Activated CD8-positive, alpha-beta memory T cell treated with anti-CD3 and anti-CD28 coated beads, Interleukin-2, amount 50 U/mL, for 24 hours (primary cell): ENCODE measurements around the gene SETD1B.
A peak's percentile ranks its signal among the peaks of the same experiment; 100 is the strongest.
"Not testable (repeated sequence)": the region's sequence is repeated elsewhere in the genome, so short reads cannot be mapped to it uniquely, and the experiment has no call there.

Experiments
- DNase-seq: peaks from one replicate; pipeline ENCODE4 v3.0.0-alpha.2; 2020; ENCODE audit errors: extremely low read depth

Gene SETD1B

DNA sequence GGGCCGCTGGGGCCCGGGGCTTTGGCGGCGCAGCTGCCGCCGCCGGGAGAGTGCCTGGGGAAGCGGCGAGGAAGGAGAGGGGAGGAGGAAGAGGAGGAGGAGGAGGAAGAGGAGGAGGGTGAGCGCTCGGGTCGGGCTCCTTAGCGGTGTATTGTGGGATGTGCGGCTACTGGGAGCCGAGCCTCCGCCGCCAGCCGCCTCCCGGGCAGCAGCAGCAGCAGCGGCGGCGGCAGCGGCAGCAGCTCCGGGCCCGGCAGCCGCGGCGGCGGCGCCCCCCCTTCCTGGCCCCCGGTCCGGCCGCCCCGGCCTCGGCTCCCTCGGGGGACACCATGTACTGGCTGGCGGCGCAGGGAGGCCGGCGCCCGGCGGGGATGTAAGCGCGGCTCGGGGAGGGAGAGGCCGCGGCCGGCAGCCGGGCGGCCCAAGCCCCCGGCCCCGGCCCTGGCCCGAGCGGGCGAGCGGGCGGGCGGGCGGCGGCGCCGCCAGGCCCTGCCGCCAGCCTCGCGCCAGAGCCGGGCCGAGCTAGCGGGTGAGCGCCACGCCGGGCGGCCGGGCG, at the start of gene SETD1B:
Gene SETD1B (plus strand): TSS at position 149 of the 556 bp plus-strand sequence. CDS start 729 bp downstream, outside the sequence.
- DNase-seq, result no peak

DNA sequence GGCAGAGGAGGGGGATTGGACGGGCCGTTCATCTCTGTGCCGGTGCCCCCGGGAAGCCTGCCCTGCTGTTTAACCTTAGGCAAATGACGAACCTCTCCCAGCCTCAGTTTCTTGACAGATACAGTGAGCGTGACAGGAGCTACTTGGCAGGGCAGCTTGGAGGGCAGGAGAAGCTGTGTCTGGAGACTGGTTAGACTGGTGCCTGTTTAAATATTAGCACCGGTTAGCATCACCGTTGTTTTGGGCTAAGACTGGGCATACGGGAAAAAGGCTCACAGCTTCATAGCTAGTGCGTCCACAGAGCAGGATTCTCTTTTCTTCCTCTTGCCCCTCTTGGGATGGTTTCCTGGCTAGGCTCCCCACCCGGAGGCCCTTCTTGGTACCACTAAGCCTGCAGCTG, 49.0 kb upstream of the SETD1B start:
- DNase-seq, result no peak

DNA sequence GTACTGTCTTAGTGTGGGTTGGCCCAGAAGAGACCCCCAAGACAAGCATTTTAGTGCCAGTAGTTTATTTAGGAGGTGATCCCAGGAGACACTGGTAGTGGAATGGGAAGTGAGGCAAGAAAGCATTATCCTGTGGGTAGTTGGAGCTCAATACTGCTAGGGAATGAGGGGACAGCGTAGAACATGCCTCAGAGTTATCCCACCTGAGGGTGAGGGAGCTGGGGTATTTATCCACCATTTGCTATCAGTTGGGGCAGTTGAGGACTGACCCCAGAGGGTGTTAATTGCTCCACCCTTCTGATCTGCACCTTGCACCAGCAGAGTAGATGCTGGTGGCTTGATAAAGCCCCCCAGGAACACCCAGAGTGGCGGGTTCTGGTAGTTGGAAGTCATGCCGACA, 48.2 kb upstream of the SETD1B start:
- no peak for DNase-seq

DNA sequence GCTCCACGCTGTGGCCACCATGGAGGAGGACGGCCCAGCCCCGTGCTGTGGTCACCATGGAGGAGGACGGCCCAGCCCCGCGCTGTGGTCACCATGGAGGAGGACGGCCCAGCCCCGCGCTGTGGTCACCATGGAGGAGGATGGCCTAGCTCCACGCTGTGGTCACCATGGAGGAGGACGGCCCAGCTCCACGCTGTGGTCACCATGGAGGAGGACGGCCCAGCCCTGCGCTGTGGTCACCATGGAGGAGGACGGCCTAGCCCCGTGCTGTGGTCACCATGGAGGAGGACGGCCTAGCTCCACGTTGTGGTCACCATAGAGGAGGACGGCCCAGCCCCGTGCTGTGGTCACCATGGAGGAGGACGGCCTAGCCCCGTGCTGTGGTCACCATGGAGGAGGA, 45.3 kb upstream of the SETD1B start:
- DNase-seq, result not testable (repeated sequence)

DNA sequence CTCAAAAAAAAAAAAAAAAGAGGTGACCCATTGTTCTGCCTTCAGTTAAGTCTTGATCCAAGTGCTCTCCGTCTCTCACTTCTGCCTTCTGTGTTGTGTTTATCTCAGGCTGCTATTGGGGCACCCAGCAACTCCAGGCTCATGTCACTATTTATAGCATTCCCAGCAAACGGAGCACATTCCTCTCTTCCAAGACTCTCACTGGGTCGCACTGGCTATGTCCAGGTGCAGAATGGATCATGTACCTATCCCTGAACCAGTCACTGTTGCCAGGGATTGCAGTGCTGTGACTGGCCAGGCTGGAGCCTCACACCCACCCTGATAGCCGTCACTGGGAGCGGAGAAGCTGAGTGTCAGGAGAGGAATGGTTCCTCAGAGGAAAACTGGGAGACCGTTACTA, 41.5 kb upstream of the SETD1B start:
- no peak for DNase-seq

DNA sequence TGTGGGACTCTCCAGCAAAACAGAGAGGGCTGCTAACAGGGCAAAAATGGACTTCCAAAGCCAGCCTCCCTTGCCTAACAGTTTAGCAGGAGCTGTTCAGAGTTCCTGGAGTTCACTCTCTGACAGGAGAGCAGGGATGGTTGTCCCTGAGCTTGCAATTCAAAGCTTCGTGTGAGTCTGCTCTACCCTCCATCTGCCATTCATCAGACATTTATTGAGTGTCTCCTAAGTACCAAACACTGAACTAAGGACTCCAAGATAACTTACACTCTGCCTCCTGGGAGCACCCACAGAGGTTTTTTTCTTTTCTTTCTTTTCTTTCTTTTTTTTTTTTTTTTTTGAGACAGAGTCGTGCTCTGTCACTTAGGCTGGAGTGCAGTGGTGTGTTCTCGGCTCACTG, 39.0 kb upstream of the SETD1B start:
- DNase-seq, result no peak

DNA sequence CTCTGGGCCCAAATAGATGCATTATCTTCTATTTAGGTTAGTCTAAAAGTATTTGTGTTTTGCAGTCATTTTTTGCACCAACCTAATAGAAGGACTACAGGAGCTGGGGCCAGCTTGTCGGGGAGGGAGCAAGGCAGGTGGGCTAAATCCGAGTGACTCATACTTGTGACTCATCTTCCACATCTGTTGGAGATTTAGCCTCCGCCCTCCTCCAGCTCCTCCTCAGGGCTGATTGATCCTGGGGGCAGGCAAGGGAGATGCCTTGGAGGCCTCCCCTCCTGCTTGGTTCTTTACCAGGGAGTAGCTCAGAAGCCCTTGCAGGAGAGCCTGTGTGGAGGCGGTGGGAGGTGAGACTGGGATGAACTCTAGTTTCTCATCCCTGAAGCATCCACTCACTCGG, 38.2 kb upstream of the SETD1B start:
- no peak for DNase-seq

DNA sequence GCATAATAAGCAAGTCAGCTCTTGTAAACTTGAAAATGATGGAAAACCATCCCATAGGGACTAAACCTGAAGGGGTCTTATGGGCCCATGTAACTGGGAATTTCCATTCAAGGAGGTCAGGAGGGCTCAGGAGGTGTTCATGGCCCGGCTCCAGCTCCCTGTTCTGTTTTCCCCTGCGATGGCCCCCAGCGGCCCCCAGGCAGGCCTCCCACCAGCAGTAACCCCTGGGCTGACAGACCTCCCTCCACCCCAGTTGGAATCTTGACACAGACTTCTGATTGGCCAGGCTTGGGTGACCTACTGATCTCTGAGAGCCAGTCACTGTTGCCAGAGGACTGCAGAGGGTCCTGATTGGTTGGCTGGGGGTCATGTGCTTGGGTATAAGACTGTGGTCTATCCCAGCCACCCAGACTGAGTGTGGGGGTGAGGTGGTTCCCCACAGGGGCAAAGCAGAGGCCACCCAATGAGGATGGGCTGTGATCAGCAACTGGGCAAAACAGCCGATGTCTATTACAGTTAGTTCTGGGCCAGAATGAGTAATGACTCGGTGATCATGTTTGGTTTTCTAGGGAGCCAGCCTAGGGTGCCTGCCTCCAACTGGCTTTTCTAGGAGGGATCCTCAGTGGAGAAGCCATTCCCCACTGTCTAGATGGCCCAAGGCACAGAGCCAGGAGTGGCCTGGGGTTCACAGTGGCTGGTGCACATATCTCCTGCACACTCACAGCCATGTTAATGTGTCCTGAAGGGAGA, 37.3 kb upstream of the SETD1B start:
- no peak for DNase-seq

DNA sequence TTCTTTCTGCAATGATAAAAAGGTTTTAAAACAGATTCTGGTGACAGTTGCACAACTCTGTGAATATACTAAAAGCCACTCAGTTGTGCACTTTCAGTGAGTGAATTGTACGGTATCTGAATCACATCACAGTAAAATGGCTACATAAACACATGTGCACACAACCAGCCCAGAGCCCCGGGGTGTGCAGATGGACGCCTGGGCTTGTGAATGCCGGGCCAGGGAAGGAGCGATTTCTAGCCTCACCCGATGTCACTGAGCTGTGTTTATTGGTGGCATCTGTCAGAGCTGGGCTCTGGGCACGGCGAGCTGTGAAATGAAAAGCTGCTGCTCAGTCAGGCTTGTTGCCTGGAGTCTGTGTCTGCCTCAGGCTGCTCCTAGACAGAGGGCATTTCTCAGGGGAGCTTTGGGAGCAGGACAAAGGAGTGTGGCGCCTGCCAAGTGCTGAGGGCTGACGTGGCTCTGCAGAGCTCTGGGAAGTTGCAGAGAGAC, 36.2 kb upstream of the SETD1B start:
- no peak for DNase-seq

DNA sequence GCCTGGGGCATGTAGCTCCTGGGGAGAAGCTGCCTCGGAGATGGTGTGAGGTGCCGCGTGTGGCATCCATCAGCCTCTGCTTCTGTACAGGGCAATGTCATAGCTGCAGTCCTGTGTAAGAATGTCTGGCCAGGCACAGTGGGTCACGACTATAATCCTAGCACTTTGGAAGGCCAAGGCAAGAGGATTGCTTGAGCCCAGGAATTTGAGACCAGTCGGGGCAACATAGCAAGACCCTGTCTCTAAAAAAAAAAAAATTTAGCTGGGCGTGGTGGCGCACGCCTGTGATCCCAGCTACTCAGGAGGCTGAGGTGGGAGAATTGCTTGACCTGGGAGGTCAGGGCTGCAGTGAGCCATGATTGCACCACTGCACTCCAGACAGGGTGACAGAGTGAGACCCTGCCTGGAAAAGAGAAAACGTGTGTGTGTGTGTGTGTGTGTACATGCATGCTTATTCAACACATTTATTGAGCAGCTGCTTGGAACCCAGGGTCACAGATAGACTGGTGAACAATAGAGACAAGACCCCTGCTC, 34.4 kb upstream of the SETD1B start:
- no peak for DNase-seq

DNA sequence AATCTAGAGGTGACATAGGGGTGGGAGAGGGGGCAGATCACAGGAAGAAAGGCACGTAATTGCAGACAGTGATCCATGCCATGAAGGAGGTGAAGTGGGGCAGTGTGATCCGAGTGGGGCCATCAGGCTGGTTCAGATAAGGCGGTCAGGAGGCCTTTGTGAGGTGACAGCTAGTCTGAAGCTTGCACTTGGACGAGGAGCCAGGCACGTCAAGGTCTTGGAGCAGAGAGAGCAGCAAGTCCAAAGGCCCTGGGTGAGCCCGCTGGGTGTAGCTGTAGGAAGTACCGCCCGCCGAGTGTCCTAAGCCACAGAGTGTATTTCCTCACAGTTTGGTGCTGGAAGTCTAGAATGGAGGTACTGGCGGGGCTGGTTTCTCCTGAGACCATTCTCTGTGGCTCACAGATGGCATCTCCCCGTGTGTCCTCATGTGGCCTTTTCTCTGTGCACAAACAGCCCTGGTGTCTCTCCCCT, 33.9 kb upstream of the SETD1B start:
- DNase-seq, result no peak

DNA sequence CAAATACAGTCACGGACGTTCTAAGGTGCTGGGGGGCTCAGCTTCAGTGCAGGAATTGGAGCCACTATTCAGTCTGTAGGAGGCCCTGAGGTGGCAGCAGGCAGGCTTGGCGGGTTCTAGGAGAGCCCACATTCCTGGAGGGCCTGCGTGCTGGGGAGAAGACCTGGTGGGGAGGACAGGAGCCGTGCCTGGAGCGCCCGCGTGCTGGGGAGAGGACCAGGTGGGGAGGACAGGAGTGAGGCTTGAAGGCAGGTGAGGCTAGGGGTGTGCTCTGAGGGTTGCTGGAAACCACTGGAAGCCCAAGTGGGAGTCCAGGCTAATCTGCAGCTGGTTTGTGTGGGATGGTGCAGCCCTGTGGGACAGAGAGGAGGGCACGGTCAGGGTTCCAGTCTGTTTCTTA, 33.4 kb upstream of the SETD1B start:
- no peak for DNase-seq

DNA sequence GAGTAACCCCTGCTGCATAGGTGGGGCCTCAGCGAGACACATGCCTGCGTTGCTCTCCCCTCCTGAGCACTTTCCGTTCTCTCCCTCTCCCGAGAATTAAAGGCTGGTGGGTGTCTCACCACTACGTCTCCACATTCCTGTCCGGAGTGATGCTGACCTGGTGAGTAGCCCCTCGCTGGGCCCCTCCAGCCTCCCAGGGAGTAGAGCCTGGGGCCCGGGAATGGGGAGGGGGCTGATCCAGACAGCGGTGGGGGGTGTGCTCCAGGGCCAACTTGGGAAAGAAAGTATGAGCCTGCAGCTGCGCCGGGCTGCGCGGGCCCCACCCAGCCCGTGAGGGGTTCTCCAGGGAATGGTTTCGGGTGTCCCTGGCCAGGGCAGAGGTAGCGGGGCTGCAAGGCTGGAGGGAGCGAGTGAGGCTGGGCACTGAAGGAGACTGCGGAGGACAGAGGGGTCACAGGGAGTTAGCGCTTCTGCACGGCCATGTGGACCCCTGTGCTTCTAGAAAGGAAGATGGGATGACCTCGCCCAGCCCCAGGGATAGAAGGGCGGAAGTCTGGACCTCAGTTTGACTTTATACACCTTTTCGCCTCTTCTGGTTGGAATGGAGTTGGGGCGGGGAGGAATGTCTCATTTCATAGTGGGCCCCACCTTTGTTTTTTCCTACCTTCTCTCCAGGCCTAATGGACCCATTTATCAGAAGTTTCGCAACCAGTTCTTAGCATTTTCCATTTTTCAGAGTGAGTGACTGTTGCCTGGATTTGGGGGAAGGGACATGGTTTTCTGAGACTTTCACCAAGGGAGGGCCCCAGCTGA, 32.8 kb upstream of the SETD1B start:
- no peak for DNase-seq

DNA sequence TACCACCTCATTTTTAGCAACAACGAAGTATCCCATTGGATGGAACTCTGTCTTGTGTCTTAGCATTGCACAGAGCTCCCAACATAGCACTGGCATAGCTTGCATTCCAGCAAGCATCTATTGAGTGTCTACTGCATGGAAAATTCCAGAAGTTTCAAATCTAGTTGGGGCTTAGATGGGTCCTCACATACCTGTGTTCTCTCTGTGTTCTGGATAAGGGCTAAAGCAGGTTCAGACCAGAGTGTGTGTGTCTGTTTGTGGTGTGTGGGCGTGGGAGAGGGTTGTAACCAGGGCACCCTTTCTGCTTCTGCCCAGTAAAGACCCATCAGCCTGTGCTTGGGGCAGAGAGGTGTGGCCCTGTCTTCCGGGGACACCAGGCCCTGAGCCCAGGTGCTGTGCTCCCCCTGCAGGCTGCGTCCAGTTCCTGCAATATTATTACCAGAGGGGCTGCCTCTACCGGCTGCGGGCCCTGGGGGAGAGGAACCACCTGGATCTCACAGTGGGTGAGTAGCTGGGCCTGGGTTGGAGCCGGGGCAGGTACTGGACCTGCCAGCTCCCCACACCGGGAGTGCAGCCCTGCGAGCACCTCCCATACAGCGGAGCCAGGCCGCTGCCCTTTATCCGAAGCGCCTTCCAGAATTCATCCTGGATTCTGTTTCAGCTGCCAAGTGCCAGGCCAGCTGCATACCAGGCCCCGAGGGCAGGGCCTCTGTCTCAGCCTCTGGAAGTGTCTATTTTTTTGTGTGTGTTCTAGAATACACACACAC, 30.6 kb upstream of the SETD1B start:
- DNase-seq, result no peak

DNA sequence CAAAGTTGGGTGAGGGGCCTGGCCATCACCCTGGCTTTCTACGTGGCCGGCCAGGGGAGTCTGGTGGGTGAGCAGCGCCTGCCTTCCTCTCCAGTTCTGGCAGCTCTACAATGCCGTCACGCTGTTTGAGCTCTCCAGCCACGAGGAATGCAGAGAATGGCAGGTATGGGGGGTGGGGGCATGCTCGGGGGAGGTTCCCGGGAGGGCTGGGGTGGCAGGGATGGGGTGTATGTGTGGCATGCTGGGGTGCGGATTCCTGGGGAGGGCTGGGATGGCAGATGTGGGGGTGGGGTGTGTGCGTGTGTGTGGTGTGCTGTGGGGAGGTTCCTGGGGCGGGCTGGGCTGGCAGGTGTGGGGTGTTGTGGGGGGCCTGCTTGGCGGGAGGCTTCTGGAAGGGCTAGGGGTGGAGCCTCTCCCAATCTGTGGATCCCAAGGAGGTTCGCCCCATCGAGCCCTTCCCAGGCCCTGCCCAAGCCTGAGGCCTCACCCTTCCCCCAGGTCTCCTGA, 28.8 kb upstream of the SETD1B start:
- no peak for DNase-seq

DNA sequence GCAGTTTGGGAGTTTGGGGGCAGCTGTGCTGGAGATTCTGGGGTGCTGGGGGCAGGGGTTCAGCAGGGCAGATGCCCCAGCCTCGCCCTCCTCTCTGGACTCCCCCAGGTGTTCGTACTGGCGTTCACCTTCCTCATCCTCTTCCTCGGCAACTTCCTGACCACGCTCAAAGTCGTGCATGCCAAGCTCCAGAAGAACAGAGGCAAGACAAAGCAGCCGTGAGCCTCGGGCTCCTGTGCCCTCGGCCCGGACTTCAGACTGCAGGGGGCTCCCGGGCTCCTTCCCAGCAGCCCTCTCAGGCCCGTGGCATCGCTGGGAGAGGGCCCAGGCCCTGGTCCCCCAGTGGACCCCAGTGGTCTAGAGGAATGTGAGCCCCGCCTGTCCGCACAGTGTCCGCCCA, 28.3 kb upstream of the SETD1B start:
- no peak for DNase-seq

DNA sequence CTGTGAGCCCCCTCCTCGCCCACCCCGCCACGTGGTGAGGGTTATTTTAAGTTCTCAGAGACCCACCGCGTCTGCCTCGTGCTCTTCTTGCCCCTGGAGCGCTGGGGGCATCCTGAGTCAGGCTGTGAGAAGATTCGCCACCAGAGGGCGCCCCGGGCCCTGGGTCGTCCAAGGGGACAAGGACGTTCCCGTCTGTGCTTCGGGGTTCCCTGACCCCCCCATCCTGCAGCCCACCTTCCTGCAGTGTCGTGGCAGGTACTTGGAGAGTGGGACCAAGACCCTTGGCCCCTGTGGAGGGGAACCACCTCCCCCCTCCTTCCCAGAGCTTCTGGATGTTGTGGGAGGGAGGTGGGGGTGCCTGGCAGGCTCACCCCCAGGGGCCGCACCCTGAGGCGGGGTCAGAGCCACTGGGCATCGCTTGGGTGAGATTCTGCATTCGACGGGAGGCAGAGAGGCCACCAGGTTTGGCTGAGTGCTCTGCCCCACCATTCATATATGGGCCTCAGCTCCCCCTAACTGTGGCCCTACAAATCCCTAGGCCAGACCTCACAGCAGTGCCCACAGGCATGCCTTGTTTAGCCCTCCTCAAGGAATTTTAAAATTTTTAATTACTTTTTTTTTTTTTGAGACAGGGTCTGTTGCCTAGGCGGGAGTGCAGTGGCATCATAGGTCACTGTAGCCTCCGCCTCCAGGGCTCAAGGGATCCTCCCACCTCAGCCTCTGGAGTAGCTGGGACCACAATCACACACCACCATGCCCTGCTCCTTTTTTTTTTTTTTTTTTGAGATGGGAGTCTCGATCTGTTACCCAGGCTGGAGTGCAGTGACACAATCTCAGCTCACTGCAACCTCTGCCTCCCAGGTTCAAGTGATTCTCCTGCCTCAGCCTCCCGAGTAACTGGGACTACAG, 27.4 kb upstream of the SETD1B start:
- peak; percentile 81 for DNase-seq

DNA sequence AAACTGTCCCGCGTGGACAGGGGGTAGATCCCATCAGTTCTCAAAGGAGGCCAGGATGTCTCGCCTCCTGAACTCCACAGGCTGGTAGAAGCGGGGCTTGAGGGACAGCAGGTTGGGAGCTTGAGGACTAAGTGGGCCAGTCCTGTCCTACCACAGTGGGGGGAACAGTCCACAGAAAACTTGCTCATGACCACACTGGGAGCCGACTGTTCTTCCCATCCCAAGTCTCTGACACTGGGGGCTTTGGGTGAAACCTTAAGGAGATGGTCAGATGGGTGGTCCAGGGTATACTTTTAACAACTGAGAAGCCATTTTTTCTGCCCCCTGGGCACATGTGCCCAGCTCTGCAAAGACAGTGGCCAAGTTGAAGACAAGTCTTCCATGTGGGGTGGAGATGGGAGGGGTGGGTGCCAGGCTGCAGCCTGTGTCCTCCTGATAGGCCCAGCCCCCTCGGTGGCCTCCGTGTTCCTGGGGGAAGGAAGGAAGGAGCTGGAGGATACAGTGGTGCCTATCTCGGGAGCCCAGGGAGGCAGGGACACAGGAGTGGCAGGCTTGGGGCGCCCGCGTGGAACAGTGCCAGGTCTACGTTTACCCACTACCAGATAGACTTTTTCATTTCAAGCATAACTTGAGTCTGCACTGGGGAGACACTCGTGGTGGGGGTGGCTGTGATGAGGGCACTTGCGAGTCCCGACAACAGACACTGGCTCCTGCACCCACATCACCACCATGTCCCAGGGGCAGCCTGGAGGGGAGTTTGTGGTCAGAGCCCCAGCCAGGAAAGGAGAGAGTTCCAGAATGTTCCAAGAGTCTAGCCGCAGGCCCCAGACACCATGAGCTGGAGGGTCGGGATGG, 25.0 kb upstream of the SETD1B start:
- no peak for DNase-seq

DNA sequence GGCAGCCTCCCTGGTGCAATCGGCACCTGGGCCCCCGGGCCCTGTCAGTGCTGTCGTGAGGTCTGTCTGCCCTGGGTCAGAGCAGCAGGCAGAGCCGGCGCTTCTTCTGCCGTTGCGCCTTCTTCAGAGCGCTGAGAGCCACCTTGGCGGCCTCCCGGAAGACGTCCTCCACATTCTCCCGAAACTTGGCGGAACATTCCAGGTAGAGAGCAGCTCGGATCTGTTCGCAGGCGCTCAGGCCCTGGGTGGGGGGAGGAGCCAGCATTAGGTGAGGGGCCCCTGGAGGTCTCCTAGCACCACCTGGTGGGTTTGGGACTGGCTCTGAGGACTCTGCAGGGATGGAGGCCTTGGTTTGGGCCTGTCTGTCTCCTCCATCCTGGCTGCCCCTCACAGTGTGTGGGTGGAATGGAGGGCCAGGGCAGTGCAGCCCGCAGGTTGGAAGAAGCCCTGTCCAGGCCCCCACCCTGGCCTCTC, 24.4 kb upstream of the SETD1B start:
- no peak for DNase-seq
